ENCODE data around the gene BPIFA3.

GRCh38 chr20:33169176-33169794 is 47.9 kb upstream of the BPIFA3 start:
- TF ChIP-seq CTCF (IDR thresholded peaks at IDR 0.05) (peak in 1 of 3 experiments; percentile 29), EP300 (IDR thresholded peaks at IDR 0.05) (no peak), POLR2AphosphoS5 (IDR thresholded peaks at IDR 0.05) (no peak), POLR2A (IDR thresholded peaks at IDR 0.05; ENCODE audit: low read depth) (no peak)

Measured in esophagus muscularis mucosa (tissue), 4 donors.